Non-pigmented ciliary epithelial cell (primary cell): ENCODE results near the gene ARMC12.

Experiments
- DNase-seq: peaks from one replicate; pipeline ENCODE4 v3.0.0-alpha.2; 2010; ENCODE audit warnings: low read depth

ARMC12 gene

DNA sequence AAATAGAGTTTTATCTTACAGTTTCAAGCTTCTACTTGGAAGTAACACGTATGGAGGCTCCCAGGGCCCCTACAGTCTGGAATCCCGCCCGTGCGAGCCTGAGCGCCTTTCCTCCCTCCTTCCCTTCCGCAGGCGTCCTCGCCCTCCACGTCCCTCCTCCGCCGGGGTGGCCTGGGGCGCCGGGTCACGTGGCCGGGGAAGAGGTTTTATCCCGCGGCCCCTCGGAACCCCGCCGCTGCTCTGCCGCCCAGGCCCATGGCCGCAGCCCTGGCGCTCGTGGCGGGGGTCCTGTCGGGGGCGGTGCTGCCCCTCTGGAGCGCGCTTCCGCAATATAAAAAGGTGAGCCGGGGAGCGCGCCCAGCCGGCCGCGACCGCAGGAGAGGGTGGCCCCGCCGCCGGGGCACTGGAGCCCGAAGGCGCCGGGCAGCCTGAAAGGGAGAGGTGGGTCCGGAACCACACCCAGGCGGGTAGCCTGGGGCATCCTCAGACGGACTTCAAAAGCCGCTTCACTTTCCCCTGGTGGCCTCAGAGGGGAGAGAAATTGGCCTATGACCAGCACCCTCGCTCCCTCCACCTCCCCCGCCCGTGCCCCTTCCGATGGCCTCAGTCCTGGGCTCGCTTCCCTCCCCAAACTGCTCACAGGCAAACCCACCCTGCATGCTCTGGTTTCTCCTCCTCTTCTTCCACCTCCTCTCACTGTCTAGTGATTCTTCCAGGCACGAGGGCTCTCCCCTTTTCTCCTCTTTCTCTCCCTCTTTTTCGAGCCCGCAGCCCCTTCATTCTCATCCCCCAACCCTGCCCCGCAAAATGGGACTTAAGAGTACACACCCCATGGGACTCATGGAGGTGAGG, 39.8 kb downstream of the ARMC12 start, which contains the start of gene CLPSL2:
CLPSL2 (plus strand) TSS at position 235 of the 852 bp plus-strand sequence; CDS start at position 256, 21 bp downstream.
- DNase-seq: no peak

- DNase-seq: no peak
These were observed 40.7 kb downstream of the ARMC12 start for GRCh38 chr6:35777356-35778102.

- no peak for DNase-seq
These were observed 41.6 kb downstream of the ARMC12 start for GRCh38 chr6:35778437-35778836.

DNA sequence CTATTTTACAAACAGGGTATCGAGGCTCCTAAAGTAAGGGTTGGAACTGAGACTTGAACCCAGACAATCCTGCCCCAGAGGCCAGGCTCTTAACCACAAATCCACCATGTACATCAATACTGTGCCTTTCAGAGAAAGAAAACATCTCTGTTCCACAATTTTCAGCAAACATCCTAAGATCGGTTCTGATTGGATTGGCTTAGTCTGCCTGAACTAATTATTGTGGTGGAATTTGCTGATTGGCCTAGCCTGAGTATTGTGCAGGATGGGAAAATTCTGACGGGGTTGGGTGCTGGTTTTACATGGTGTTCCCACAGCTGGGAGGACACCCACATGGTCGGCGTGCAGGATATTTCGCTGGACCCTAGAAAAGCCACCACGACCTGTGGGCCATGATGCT, 43.9 kb downstream of the ARMC12 start, which contains the start of gene CLPSL1:
CLPSL1 (plus strand) TSS at position 301 of the 400 bp plus-strand sequence; CDS start at position 393, 92 bp downstream.
- DNase-seq: no peak

- no peak for DNase-seq
These were observed 44.5 kb downstream of the ARMC12 start for GRCh38 chr6:35781290-35781689.

DNA sequence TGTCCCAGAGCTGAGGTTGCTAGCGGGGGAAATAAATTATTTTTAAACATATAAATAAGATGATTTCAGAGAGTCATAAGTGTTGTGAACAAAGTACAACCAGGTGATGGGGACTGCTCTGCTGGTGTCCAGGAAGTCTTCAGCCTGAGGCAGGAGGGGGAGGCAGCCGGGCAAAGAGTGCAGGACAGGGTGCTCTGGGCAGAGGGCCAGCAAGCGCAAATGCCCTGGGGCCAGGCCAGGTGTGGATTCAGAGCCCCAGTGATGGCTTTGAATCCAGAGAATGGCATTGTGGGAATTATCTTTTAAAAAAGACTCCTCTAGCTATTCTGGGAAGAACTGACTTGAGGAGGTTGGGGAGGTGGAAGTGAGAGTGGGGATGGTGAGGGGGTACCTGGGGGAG, 45.6 kb downstream of the ARMC12 start:
- no peak for DNase-seq

GRCh38 chr6:35784200-35784599, 47.4 kb downstream of the ARMC12 start:
- DNase-seq: no peak

DNA sequence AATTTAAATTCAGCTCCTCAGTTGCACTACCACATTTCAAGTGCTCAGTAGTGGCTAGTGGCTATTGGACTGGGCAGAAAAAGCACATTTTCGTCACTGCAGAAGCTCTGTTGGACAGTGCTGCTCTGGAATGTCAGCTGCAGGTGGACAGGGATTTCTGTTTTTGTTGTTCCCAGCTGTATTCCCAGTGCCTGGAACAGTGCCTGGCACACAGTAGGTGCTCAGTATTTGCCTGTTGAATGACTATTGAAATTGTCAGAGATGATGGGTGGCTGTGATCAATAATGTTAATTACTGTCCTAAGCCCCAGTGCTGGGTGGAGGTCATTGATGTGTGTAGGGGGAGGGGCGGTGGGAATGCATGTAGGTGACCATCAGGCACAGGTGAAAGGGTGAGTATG, 49.4 kb downstream of the ARMC12 start:
- DNase-seq: no peak

DNA sequence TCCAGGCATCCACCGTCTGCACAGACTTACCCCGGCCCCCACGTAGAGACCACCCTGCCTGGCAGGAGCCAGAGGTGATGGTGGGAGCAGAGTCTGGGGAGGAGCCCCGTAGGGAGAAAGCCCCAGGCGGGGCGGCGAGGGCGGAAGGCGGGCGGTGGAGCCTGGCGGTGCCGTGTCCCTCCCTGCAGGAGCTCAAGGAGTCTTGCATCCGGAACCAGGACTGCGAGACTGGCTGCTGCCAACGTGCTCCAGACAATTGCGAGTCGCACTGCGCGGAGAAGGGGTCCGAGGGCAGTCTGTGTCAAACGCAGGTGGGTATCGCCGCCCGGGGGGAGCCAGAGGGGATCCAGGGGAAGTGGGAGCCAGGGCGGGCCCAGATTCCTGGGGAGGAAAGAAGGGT, 50.0 kb downstream of the ARMC12 start:
- no peak for DNase-seq

DNA sequence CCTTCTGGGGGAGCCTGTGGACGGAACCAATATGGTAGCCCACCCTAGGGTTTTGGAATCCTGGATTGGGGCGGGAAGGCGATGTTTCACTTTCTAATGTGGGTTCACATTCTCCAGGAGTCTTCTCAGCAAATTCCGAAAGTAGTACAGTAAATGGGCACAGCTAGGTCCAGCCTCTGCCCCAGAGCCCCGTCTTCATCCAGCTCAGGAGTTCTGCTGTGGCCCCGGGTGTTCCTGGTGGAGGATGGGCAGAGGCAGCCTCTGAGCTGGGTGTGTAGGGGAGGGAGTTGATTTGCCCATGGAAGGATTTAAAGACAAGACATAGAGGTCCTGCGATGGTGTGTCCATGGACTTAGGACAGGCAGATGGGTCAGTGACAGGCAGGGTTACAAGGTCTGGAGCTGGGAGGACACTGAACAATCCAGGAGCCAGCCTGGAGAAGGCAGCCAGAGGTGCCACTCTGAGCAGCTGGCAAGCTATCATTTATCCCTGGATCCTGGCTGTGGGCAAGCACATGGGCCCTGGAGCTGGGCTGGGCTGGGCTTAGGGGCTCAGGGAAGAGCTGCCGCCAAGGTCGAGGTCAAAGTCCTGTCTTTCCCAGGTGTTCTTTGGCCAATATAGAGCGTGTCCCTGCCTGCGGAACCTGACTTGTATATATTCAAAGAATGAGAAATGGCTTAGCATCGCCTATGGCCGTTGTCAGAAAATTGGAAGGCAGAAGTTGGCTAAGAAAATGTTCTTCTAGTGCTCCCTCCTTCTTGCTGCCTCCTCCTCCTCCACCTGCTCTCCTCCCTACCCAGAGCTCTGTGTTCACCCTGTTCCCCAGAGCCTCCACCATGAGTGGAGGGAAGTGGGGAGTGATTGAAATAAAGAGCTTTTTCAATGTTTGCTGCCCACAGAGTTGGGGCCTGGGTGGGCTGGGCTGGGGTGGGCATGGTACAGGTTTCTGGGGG, 50.7 kb downstream of the ARMC12 start:
- no peak for DNase-seq

DNA sequence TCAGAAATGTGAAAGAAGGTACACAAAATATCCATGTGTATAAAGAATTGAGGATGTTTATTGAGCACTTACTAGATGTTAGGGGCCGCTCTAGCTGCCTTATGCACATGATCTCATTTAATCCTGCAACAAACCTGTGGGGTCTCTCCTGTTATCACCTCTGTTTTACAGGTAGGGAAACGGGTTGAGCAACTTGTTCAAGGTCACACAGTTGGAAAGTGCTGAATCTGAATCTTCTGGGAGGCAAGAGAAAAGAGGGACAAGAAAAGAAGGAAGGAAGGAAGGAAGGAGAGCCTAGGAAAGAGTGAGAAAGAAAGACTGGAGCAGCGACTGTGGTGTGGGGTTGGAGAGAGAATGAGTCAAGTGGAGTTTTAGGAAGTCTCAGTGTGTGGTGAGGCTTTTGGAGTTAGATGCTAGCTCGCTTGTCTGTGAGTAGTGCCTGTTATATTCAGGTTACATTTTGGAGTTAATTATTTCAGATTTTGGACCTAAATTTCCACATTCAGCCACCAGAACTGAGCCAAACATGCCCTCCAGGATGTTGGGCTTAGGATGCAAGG, 51.7 kb downstream of the ARMC12 start:
- DNase-seq: no peak

- DNase-seq: no peak
These were observed 53.9 kb downstream of the ARMC12 start for GRCh38 chr6:35790683-35791082.

DNA sequence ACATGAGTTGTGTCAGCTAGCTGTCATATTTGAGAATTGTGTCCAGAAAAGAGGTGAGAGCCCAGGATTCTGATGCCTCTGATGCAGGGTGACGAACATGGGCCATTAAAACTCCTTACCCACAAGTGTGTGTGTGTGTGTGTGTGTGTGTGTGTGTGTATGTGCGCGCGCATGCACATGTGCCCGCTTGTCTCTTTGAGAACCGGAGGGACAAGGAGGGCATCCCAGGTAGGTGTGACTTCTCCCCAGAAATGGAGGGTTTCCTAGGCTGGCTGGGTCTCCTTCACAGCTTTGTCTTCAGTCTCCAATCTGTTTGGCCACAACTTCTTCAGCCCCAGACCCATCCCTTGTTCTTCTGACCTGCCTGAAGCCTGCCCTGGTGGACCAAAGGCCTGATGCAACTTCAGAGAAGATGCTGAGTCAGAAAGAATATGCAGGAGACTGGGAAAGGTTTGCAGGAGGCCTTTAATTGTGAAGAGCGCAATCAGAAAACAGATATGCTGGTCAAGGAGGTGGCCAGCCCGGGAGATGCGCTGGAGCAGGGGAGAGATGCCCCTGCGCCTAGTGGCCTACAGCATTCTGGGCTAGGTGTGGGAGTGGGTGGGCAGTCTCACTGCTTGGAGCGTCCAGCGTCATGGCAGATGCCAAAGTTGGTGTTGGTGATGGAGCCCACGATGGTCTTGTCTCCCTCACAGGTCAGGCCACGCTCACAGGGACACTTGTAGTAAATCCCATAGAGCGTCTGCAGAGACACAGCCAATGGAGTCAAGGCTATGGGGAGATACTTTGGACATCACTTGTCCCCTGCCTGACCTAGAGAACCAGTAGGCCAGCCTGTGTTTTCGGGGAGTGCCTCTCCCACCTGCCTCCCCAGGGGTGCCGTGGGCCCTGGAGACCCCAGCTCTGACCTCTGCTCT, 58.0 kb downstream of the ARMC12 start:
- no peak for DNase-seq

DNA sequence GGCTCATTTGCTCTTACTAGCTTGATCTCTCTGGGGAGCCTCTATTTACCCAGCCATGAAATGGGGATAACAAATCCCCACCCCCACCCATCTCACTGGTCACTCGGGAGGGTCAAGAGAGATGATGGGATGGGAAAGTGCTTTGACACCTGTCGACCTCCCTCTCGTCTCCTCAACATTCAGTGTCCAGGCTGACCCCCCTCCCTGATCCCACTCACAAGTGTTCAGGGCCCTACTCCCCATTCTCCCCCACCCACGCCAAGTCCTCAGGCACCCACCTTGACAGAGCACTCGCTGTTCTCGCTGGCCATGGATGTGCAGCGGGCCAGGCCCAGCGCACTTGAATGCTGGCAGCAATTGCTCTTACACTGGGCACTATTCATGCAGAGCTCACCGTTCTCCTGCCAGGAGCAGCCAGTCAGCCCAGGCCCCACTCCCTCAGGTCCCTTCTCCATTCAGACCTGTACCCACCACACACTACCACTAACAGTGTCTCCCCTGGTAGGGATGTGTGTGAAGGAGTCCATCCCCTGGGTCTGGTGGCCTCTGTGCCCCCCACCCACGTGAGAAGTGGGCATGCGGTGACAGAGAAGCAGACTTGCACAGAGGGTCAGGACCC, 58.7 kb downstream of the ARMC12 start:
- no peak for DNase-seq

- DNase-seq: no peak
These were observed 59.4 kb downstream of the ARMC12 start for GRCh38 chr6:35796236-35796635.

DNA sequence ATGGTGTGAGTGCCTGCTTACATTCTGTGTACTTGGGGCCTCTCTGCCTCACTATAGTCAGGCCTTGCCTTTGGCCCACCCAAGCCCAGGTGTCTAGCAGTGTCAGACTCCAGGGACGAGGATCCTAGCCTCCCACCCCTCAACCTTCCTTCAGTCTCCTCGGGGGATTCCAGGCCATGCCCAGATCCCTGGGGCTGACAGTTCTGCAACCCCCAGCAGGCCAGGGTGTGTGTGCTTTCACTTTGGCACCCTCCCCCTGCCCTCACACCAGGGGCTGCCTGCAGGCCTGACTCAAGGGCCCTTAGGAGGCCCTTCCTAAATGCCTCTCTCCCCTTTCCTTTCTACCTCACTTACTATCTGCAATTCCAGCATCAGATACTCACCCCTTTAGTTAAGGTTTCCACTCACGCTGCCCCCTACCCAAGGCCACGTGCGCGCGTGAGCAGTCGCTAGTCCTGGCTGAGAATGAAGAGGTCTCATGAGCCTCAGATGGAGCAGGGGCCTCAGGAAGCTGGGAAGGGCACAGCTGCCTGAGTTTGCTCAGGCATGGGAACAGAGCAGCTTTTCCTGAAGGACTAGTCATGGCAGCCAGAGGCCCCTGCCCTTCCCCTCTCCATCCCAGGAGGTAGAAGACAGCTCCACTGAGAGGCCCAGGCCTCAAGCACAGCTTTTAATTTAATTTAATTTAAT, 61.1 kb downstream of the ARMC12 start:
- DNase-seq: no peak
